CD14-positive monocyte (primary cell): ENCODE measurements around the gene ABCB4. TPM values are rescaled to one million over a fixed set of nuclear protein-coding genes. Genes with fewer than 3 reads are reported as not detected.

Experiments
- DNase-seq, 3 donors: peaks; one replicate each; pipeline ENCODE4 v3.0.0-alpha.2; 2011 to 2022
- H2AFZ ChIP-seq: 2 replicates; pipeline ENCODE4 v1.6.0; 2012; ENCODE audit warnings: mild to moderate bottlenecking, low read depth, low read length, inconsistent platforms; ENCODE audit not compliant: insufficient read depth, poor library complexity, severe bottlenecking
- H3K27ac ChIP-seq, 2 donors: 1 replicate in 1 of 2; 2 replicates in 1 of 2; pipeline ENCODE4 v1.5.1; 2012 to 2013; ENCODE audit warnings: low read length in 2 of 2, control low read depth in 1 of 2, inconsistent platforms in 1 of 2, low read depth in 1 of 2, mild to moderate bottlenecking in 1 of 2
- H3K27me3 ChIP-seq, 2 donors: one replicate each; pipeline versions ENCODE4 v1.6.0 to v1.6.1; 2011 to 2013; ENCODE audit warnings: low read length in 2 of 2; ENCODE audit not compliant: control insufficient read depth in 2 of 2, insufficient read depth in 2 of 2
- H3K36me3 ChIP-seq, 2 donors: replicated peaks in 1 of 2; 1 replicate in 1 of 2; 2 replicates in 1 of 2; pipeline versions ENCODE4 v1.5.1 to v1.6.1; 2012 to 2013; ENCODE audit warnings: low read length in 2 of 2, control low read depth in 1 of 2, inconsistent platforms in 1 of 2, mild to moderate bottlenecking in 1 of 2; ENCODE audit not compliant: insufficient read depth in 2 of 2, control insufficient read depth in 1 of 2
- H3K4me1 ChIP-seq, 2 donors: 1 replicate in 1 of 2; 2 replicates in 1 of 2; pipeline versions ENCODE4 v1.5.1 to v1.6.1; 2012 to 2013; ENCODE audit warnings: low read length in 2 of 2, control low read depth in 1 of 2, inconsistent platforms in 1 of 2, mild to moderate bottlenecking in 1 of 2, moderate library complexity in 1 of 2; ENCODE audit not compliant: insufficient read depth in 2 of 2, control insufficient read depth in 1 of 2
- H3K4me2 ChIP-seq: replicated peaks from 2 replicates; pipeline ENCODE3; 2012; ENCODE audit warnings: low read length, moderate library complexity, mild to moderate bottlenecking; ENCODE audit not compliant: poor library complexity, severe bottlenecking; ENCODE audit errors: extremely low read depth
- H3K4me3 ChIP-seq, 3 experiments: fragments of 200-600 bp in 1 of 3; sonication (generic) in 1 of 3; replicated peaks in 1 of 3; 1 replicate in 2 of 3; 2 replicates in 1 of 3; pipeline ENCODE4 v1.5.1; 2011 to 2013; ENCODE audit warnings: low read length in 3 of 3, mild to moderate bottlenecking in 3 of 3, control low read depth in 2 of 3, low read depth in 2 of 3, inconsistent platforms in 1 of 3, moderate library complexity in 1 of 3
- H3K79me2 ChIP-seq: 2 replicates; pipeline ENCODE4 v1.6.0; 2012; ENCODE audit warnings: mild to moderate bottlenecking, control low read depth, inconsistent platforms, low read length, moderate library complexity; ENCODE audit not compliant: insufficient read depth
- H3K9ac ChIP-seq: 2 replicates; pipeline ENCODE4 v1.6.0; 2017; ENCODE audit warnings: low read length, mild to moderate bottlenecking; ENCODE audit not compliant: insufficient read depth, poor library complexity, severe bottlenecking
- H3K9me3 ChIP-seq, 2 donors: replicated peaks in 1 of 2; 1 replicate in 1 of 2; 2 replicates in 1 of 2; pipeline versions ENCODE4 v1.5.1 to v1.6.1; 2012 to 2013; ENCODE audit warnings: low read length in 2 of 2, control low read depth in 1 of 2; ENCODE audit not compliant: control insufficient read depth in 1 of 2, insufficient read depth in 1 of 2
- H4K20me1 ChIP-seq: 2 replicates; pipeline ENCODE4 v1.6.0; 2012; ENCODE audit warnings: mild to moderate bottlenecking, low read length, control low read depth, moderate library complexity; ENCODE audit not compliant: insufficient read depth
- H3K27ac Mint-ChIP-seq, 7 donors: one replicate each; pipeline ENCODE4 v1.8.0; 2020; ENCODE audit warnings: mild to moderate bottlenecking in 7 of 7, mixed read lengths in 7 of 7, moderate library complexity in 6 of 7, inconsistent platforms in 2 of 7
- H3K27me3 Mint-ChIP-seq, 3 donors: one replicate each; pipeline ENCODE4 v1.8.0; 2021 to 2022; ENCODE audit warnings: low read depth in 3 of 3, mild to moderate bottlenecking in 3 of 3, mixed read lengths in 3 of 3, moderate library complexity in 3 of 3, inconsistent platforms in 1 of 3
- H3K36me3 Mint-ChIP-seq, 2 donors: one replicate each; pipeline ENCODE4 v1.8.0; 2020; ENCODE audit warnings: mixed read lengths in 2 of 2, inconsistent platforms in 1 of 2, mild to moderate bottlenecking in 1 of 2
- H3K4me1 Mint-ChIP-seq: one replicate; pipeline ENCODE4 v1.8.0; 2020; ENCODE audit warnings: mild to moderate bottlenecking, mixed read lengths
- H3K4me3 Mint-ChIP-seq, 2 donors: one replicate each; pipeline ENCODE4 v1.8.0; 2020; ENCODE audit warnings: mild to moderate bottlenecking in 2 of 2, mixed read lengths in 2 of 2, moderate library complexity in 1 of 2
- H3K9me3 Mint-ChIP-seq, 7 donors: one replicate each; pipeline ENCODE4 v1.8.0; 2020 to 2022; ENCODE audit warnings: mixed read lengths in 7 of 7, mild to moderate bottlenecking in 6 of 7, moderate library complexity in 6 of 7, inconsistent platforms in 2 of 7
- CTCF ChIP-seq: fragments of 200-600 bp; IDR thresholded peaks from one replicate; pipeline ENCODE4 v1.8.0; 2022; ENCODE audit warnings: antibody characterized with exemption, mild to moderate bottlenecking
- WGBS: methylation state at CpG from one replicate; pipeline ENCODE4 v1.1.5; 2013; ENCODE audit warnings: missing lambda C conversion rate; ENCODE audit not compliant: insufficient coverage; 5-methylcytosine and 5-hydroxymethylcytosine counted together
- intact Hi-C, 2 donors: fragments of 100-400 bp; cut with micrococcal nuclease; formaldehyde crosslinking; loops; one replicate each; pipeline versions ENCODE4 v1.15.0 to v1.15.1; 2023
- polyA plus RNA-seq, 3 donors: library from polyadenylated mRNA; depleted of rRNA in 1 of 3; unstranded in 2 of 3; stranded (reverse) in 1 of 3; fragments of 300-500 nt in 2 of 3; fragments of >200 nt in 1 of 3; fragmentation: Illumina TruSeq in 2 of 3; gene quantifications; 1 replicate in 2 of 3; 2 replicates in 1 of 3; pipeline ENCODE4 v1.2.3, GENCODE V29; 2012 to 2021

ABCB4 gene
- polyA plus RNA-seq, 3 donors = 0.09 TPM; not detected in 2

- DNase-seq = peak; percentile 72 to 91 (median 75)
- intact Hi-C loops = no loop called here
- peak overlapping the region; percentile 55 for H3K9ac ChIP-seq
- no peaks in the 10 kb centered on the region for H3K79me2 ChIP-seq
- H3K36me3 ChIP-seq = no peaks in the 10 kb centered on the region
- H3K36me3 Mint-ChIP-seq = no peaks in the 10 kb centered on the region
- peak overlapping the region in 6 of 7 donors; percentile 76 to 93 (median 86) for H3K27ac Mint-ChIP-seq
- peak overlapping the region; percentile 82 for H2AFZ ChIP-seq
- no peaks in the 10 kb centered on the region for H4K20me1 ChIP-seq
- peak overlapping the region; percentile 18 to 78 for H3K27ac ChIP-seq
- H3K27me3 Mint-ChIP-seq = peaks cover 6 to 17% (median 12%) of the 10 kb centered on the region in 3 donors
- TF ChIP-seq CTCF = no peak
- H3K4me3 Mint-ChIP-seq = peak overlapping the region; percentile 72 to 86
- H3K27me3 ChIP-seq = peaks cover 4 to 11% of the 10 kb centered on the region in 2 donors
- peaks cover 26 to 31% of the 10 kb centered on the region in 2 donors for H3K4me1 ChIP-seq
- peak overlapping the region; percentile 35 to 72 (median 50) for H3K4me3 ChIP-seq
- peak overlapping the region; percentile 78 for H3K4me2 ChIP-seq
- WGBS = 0% methylated on average over 7 of the region's 14 CpGs
- no peaks in the 10 kb centered on the region for H3K9me3 Mint-ChIP-seq
- peaks cover 27% of the 10 kb centered on the region for H3K4me1 Mint-ChIP-seq
- H3K9me3 ChIP-seq = no peaks in the 10 kb centered on the region
Observed at GRCh38 chr7:87474533-87475358, 734 bp downstream of the ABCB4 start.

- WGBS = 0% methylated on average over 1 of the region's 2 CpGs
- Mint-ChIP-seq H3K4me1 (peaks cover 29% of the 10 kb centered on the region), H3K27ac (peak overlapping the region in 1 of 7 donors; percentile 54), H3K36me3 (no peaks in the 10 kb centered on the region), H3K9me3 (no peaks in the 10 kb centered on the region), H3K27me3 (peaks cover 6 to 17% (median 12%) of the 10 kb centered on the region in 3 donors), H3K4me3 (no peak overlapping the region)
- DNase-seq = peak in 1 of 3 donors; percentile 53
- Histone ChIP-seq H3K36me3 (no peaks in the 10 kb centered on the region), H3K27me3 (peaks cover 4 to 11% of the 10 kb centered on the region in 2 donors), H3K4me2 (peak overlapping the region; percentile 78), H3K9me3 (no peaks in the 10 kb centered on the region), H3K9ac (no peak overlapping the region), H3K79me2 (no peaks in the 10 kb centered on the region), H2AFZ (no peak overlapping the region), H3K27ac (peak overlapping the region in 1 of 2 donors; percentile 78), H3K4me1 (peaks cover 26 to 31% of the 10 kb centered on the region in 2 donors), H4K20me1 (no peaks in the 10 kb centered on the region), H3K4me3 (peak overlapping the region in 1 of 3 experiments; percentile 72)
- intact Hi-C loops = no loop called here
- TF ChIP-seq CTCF = no peak
Observed at GRCh38 chr7:87473986-87474385, 1.5 kb downstream of the ABCB4 start.
